ENCODE measurements around the gene SLC12A7. TPM values are rescaled to one million over a fixed set of nuclear protein-coding genes. Genes with fewer than 3 reads are reported as not detected.

SLC12A7 gene
- total and polyA plus RNA-seq, 2 of the 13 experiments (the other 11 are each of a cell fraction or from before 2014, with no cell fraction given): 14.0 to 18.5 TPM

DNA sequence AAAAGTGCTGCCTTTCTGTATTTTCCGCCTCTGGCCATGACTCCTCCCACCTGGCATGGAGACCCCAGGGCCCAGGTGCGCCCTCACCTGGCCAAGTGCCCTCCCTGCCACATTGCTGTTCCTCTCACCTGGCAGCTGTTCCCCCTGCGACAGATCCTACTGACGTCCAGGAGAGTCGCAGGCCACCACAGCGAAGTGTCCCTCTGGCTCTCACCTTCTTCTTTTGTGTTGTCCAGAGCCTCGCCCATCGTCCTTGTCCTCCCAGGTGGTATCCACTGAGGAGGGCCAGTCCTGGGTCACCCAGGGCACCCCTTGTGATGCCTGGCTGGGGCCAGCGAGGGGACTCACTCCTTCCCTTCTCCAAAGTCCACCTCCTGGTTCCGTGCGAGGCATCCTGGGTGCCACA is 100.6 kb downstream of the SLC12A7 start:
- Histone ChIP-seq H3K9ac (ENCODE audit: insufficient read depth, low read depth, low read length) (no peak overlapping the region), H4K20me1 (ENCODE audit: insufficient read depth, low read length) (0 out of 2 replicates have a peak, but pooled peaks cover 3% of the 10 kb centered on the region), H3K9me3 (ENCODE audit: low read length) (no peaks in the 10 kb centered on the region), H3K27ac (ENCODE audit: extremely low read length, insufficient read depth, low read length) (no peak overlapping the region), H2AFZ (ENCODE audit: low read length) (no peak overlapping the region), H3K27me3 (ENCODE audit: control insufficient read depth in 1 of 2, insufficient read depth in 2 of 2, low read length in 2 of 2) (peaks cover 4 to 28% of the 10 kb centered on the region in 2 experiments; a peak in 4 of 5 replicates), H3K36me3 (replicated peaks in 1 of 2; ENCODE audit: control insufficient read depth in 1 of 2, insufficient read depth in 2 of 2, low read length in 2 of 2) (no peaks in the 10 kb centered on the region), H3K4me1 (ENCODE audit: insufficient read depth, low read length) (peaks cover 33% of the 10 kb centered on the region), H3K4me2 (ENCODE audit: low read depth, low read length) (no peak overlapping the region), H3K4me3 (replicated peaks in 1 of 3; ENCODE audit: insufficient read depth in 1 of 3, low read depth in 2 of 3, low read length in 3 of 3) (no peak overlapping the region), H3K79me2 (ENCODE audit: insufficient read depth, low read length) (no peaks in the 10 kb centered on the region)
- in situ Hi-C loops (cut with HindIII; ENCODE audit: extremely low pct_ligation_motif_present, low pct_unique_long_range_greater_than_20kb): no loop called here
- FAIRE-seq (no peak), ATAC-seq (peak; percentile 53), DNase-seq (ENCODE audit: low spot score) (peak; percentile 38)
- intact Hi-C loops (cut with micrococcal nuclease; ENCODE audit: unreplicated experiment): loop anchor here (2.0 kb wide), 1 partner anchor 20 kb away; no protein-coding TSS in a partner anchor
- no TSS peak for BruUV-seq (replicated peaks)
- ChIA-PET CTCF (ENCODE audit: low intra/inter-chr PET ratio, low total read pairs) (interaction anchor here (0.8 to 4.0 kb wide), 2 partner anchors 88 to 92 kb away, joined by 3 to 34 read pairs; no protein-coding TSS in a partner anchor), POLR2A (no interaction called here)
- WGBS (ENCODE audit: low lambda C conversion rate): 54% methylated on average over 11 of the region's 11 CpGs
- TF ChIP-seq ATF7-NPFF (CRISPR knock-in tag; IDR thresholded peaks at IDR 0.05; ENCODE audit: low read depth) (no peak), ZBTB46 (CRISPR knock-in tag; IDR thresholded peaks at IDR 0.05; ENCODE audit: borderline replicate concordance) (no peak), SKI (IDR thresholded peaks at IDR 0.05; ENCODE audit: partially characterized antibody) (no peak), SMC3 (IDR thresholded peaks at IDR 0.05; ENCODE audit: low read length) (peak; percentile 44; the same call in 1 of the 2 replicates), SETDB1 (CRISPR knock-in tag; IDR thresholded peaks at IDR 0.05; ENCODE audit: borderline replicate concordance) (no peak), SMAD1 (CRISPR knock-in tag; IDR thresholded peaks at IDR 0.05; ENCODE audit: borderline replicate concordance, low read depth) (no peak), HOXD1 (CRISPR knock-in tag; IDR thresholded peaks at IDR 0.05) (no peak), IKZF4 (CRISPR knock-in tag; IDR thresholded peaks at IDR 0.05; ENCODE audit: borderline replicate concordance, low read depth, not compliant biosample characterization) (no peak), ZNF350 (CRISPR knock-in tag; IDR thresholded peaks at IDR 0.05; ENCODE audit: borderline replicate concordance, low read depth) (no peak), STAG1 (CRISPR knock-in tag; IDR thresholded peaks at IDR 0.05) (peak; percentile 43), YY1 (IDR thresholded peaks at IDR 0.05; ENCODE audit: insufficient read depth, insufficient replicate concordance, low read depth, low read length) (peak; percentile 20), HIVEP1 (CRISPR knock-in tag; IDR thresholded peaks at IDR 0.05) (no peak), PBX2 (CRISPR knock-in tag; IDR thresholded peaks at IDR 0.05) (no peak), TP53 (CRISPR knock-in tag; conservative IDR thresholded peaks at IDR 0.05) (no peak), CTCF (CRISPR knock-in tag; IDR thresholded peaks at IDR 0.05) (peak; percentile 68), MAX (IDR thresholded peaks at IDR 0.05) (0 out of 2 replicates have a peak, but pooled peaks have one; percentile 9), GATA4 (IDR thresholded peaks at IDR 0.05; ENCODE audit: borderline replicate concordance, low read depth) (no peak), KDM2A (CRISPR knock-in tag; IDR thresholded peaks at IDR 0.05; ENCODE audit: borderline replicate concordance, low read depth) (no peak)
